Lower leg skin (tissue), 3 donors: ENCODE results near the gene EFCAB5.

Source experiments
- POLR2A ChIP-seq, 2 donors: fragments of 450-650 bp; IDR thresholded peaks; one replicate each; pipeline ENCODE4 v1.6.1; 2016 to 2017; ENCODE audit warnings: antibody characterized with exemption in 2 of 2, mild to moderate bottlenecking in 1 of 2, moderate library complexity in 1 of 2
- TF ChIP-seq, protein P1 (sequence below), 3 donors: fragments of 450-650 bp; IDR thresholded peaks; one replicate each; pipeline ENCODE4 v1.5.1; 2016; ENCODE audit warnings: antibody characterized with exemption in 3 of 3, mild to moderate bottlenecking in 3 of 3, moderate library complexity in 2 of 3

DNA sequence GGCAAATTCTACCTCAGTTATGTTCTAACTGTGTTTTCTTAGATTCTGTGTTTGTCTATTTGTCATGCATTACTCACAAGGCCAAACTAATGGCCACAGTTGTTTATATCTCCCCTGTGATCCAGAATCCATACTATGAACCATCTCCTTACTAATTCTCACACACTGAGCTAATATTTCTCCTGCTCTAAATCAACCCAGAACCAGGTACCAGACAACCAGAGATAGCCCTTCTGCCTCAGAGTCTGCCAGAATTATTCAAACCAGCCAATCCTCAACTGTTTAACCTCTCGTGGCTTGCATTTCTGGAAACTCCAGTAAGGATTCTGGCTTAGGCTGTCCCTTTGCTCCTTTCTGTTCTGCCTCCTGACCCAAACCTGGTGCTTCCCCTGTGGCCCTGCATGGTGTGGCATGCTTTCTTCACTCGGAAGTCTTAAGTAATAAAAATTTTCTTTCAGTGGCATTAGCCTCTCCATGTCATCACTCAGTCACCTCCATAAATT lies 59.4 kb downstream of the EFCAB5 start:
- TF ChIP-seq, protein P1, sequence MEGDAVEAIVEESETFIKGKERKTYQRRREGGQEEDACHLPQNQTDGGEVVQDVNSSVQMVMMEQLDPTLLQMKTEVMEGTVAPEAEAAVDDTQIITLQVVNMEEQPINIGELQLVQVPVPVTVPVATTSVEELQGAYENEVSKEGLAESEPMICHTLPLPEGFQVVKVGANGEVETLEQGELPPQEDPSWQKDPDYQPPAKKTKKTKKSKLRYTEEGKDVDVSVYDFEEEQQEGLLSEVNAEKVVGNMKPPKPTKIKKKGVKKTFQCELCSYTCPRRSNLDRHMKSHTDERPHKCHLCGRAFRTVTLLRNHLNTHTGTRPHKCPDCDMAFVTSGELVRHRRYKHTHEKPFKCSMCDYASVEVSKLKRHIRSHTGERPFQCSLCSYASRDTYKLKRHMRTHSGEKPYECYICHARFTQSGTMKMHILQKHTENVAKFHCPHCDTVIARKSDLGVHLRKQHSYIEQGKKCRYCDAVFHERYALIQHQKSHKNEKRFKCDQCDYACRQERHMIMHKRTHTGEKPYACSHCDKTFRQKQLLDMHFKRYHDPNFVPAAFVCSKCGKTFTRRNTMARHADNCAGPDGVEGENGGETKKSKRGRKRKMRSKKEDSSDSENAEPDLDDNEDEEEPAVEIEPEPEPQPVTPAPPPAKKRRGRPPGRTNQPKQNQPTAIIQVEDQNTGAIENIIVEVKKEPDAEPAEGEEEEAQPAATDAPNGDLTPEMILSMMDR (IDR thresholded peaks at IDR 0.05): no peak
- no peak for TF ChIP-seq POLR2A (IDR thresholded peaks at IDR 0.05)
